ENCODE data around the gene ZNF785.

Gene ZNF785

GRCh38 chr16:30619638-30620037, 34.1 kb upstream of the ZNF785 start:
- H3K36me3 ChIP-seq (ENCODE audit: insufficient read depth, low read length): no peaks in the 10 kb centered on the region
- H2AFZ ChIP-seq (ENCODE audit: low read depth, low read length): no peak overlapping the region
- no peaks in the 10 kb centered on the region for H4K20me1 ChIP-seq (ENCODE audit: insufficient read depth, low read length)
- ATAC-seq (ENCODE audit: insufficient read depth, low read depth): no peak
- H3K9ac ChIP-seq (ENCODE audit: low read depth, low read length): no peak overlapping the region
- no peak overlapping the region for H3K4me3 ChIP-seq (ENCODE audit: low read depth in 1 of 2, low read length in 2 of 2)
- no peaks in the 10 kb centered on the region for H3K9me3 ChIP-seq (ENCODE audit: insufficient read depth, low read length, severe bottlenecking)
- DNase-seq: no peak
- H3K27me3 ChIP-seq (ENCODE audit: insufficient read depth, low read length, poor library complexity): no peaks in the 10 kb centered on the region
- no peak overlapping the region for H3K27ac ChIP-seq (ENCODE audit: low read length)
- TF ChIP-seq CTCF (IDR thresholded peaks at IDR 0.05; ENCODE audit: borderline replicate concordance, extremely low read depth, low read length, poor library complexity, severe bottlenecking) (no peak), EZH2 (IDR thresholded peaks at IDR 0.05; ENCODE audit: borderline replicate concordance, low read depth, low read length, severe bottlenecking) (no peak)
- no peaks in the 10 kb centered on the region for H3K4me1 ChIP-seq (ENCODE audit: insufficient read depth, low read length)
- H3K79me2 ChIP-seq (ENCODE audit: insufficient read depth, low read length): no peaks in the 10 kb centered on the region
- H3K4me2 ChIP-seq (ENCODE audit: insufficient read depth, low read length): no peak overlapping the region

DNA sequence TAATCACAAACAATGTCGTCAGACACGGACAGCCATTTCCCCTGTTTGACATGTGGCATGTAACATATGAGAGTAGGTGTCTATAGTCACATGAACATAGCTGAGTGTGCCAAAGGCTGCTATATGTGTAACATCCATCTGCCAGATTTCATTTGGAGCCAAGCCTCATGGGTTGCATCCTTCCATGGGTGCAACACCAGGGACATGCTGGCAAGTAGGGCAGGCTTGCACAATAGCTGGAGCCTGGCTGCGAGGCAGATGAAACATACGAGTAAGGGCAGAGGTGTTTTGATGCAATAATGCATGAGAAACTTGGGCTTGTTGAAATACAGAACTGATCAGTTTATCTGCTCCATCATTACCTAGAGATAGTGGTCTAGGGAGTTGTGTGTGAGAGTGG, 33.7 kb upstream of the ZNF785 start:
- no peak for TF ChIP-seq CTCF (IDR thresholded peaks at IDR 0.05; ENCODE audit: borderline replicate concordance, extremely low read depth, low read length, poor library complexity, severe bottlenecking)
- no peak for TF ChIP-seq EZH2 (IDR thresholded peaks at IDR 0.05; ENCODE audit: borderline replicate concordance, low read depth, low read length, severe bottlenecking)
- no peak overlapping the region for H3K27ac ChIP-seq (ENCODE audit: low read length)
- no peaks in the 10 kb centered on the region for H3K4me1 ChIP-seq (ENCODE audit: insufficient read depth, low read length)
- no peak overlapping the region for H2AFZ ChIP-seq (ENCODE audit: low read depth, low read length)
- no peaks in the 10 kb centered on the region for H3K79me2 ChIP-seq (ENCODE audit: insufficient read depth, low read length)
- DNase-seq (no peak), ATAC-seq (ENCODE audit: insufficient read depth, low read depth) (no peak)
- H3K27me3 ChIP-seq (ENCODE audit: insufficient read depth, low read length, poor library complexity): no peaks in the 10 kb centered on the region
- no peaks in the 10 kb centered on the region for H3K9me3 ChIP-seq (ENCODE audit: insufficient read depth, low read length, severe bottlenecking)
- no peak overlapping the region for H3K4me2 ChIP-seq (ENCODE audit: insufficient read depth, low read length)
- no peaks in the 10 kb centered on the region for H4K20me1 ChIP-seq (ENCODE audit: insufficient read depth, low read length)
- no peak overlapping the region for H3K4me3 ChIP-seq (ENCODE audit: low read depth in 1 of 2, low read length in 2 of 2)
- no peaks in the 10 kb centered on the region for H3K36me3 ChIP-seq (ENCODE audit: insufficient read depth, low read length)
- H3K9ac ChIP-seq (ENCODE audit: low read depth, low read length): no peak overlapping the region

DNA sequence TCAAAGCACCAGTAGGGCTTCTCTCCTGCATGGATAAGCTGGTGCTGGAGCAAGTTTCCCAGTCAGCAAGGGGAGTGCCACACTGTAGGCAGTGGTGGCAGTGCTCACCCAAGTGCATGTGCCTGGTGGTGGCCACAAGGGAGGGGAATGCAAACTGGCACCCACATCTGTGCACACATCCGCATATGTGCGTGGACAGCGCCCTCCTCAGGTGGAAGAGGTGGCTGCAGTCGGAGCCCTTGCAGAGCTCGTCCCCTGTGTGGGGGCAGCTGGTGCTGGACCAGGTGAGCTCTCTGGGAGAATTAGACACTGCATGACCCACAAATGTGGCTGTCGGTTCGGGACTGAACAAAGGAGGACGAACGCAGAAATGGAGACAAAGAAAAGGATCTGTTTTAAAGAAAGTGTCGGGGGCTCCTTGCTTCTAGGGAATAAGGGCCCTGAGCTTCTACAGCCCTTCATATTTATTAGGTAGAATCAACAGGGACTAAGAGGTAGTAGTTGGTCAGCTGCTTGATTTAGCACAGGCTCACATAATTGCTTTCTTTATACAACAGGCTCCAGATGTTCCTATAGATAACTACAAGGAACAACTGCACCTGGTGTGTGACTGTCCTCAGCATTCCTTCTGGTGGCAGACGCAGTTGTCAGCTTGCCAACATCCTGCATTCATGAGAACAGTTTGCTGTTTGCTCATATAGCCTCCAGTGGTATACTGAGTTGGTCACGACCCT, 30.0 kb upstream of the ZNF785 start:
- ATAC-seq (ENCODE audit: insufficient read depth, low read depth): peak; percentile 60
- Histone ChIP-seq H3K4me1 (ENCODE audit: insufficient read depth, low read length) (peaks cover 10% of the 10 kb centered on the region), H3K4me2 (ENCODE audit: insufficient read depth, low read length) (no peak overlapping the region), H3K79me2 (ENCODE audit: insufficient read depth, low read length) (0 out of 2 replicates have a peak, but pooled peaks cover under 1% of the 10 kb centered on the region), H3K9me3 (ENCODE audit: insufficient read depth, low read length, severe bottlenecking) (no peaks in the 10 kb centered on the region), H3K4me3 (ENCODE audit: low read depth in 1 of 2, low read length in 2 of 2) (no peak overlapping the region), H2AFZ (ENCODE audit: low read depth, low read length) (no peak overlapping the region), H3K36me3 (ENCODE audit: insufficient read depth, low read length) (no peaks in the 10 kb centered on the region), H3K9ac (ENCODE audit: low read depth, low read length) (no peak overlapping the region), H4K20me1 (ENCODE audit: insufficient read depth, low read length) (no peaks in the 10 kb centered on the region), H3K27ac (ENCODE audit: low read length) (no peak overlapping the region), H3K27me3 (ENCODE audit: insufficient read depth, low read length, poor library complexity) (no peaks in the 10 kb centered on the region)
- peak; percentile 72 for DNase-seq
- TF ChIP-seq CTCF (IDR thresholded peaks at IDR 0.05; ENCODE audit: borderline replicate concordance, extremely low read depth, low read length, poor library complexity, severe bottlenecking) (peak; percentile 85), EZH2 (IDR thresholded peaks at IDR 0.05; ENCODE audit: borderline replicate concordance, low read depth, low read length, severe bottlenecking) (no peak)
